H9 (cell line): ENCODE data around the gene PITHD1. TPM values are rescaled to one million over a fixed set of nuclear protein-coding genes. Genes with fewer than 3 reads are reported as not detected.

Experiments used
- DNase-seq: peaks from one replicate; pipeline ENCODE4 v3.0.0-alpha.2; 2017
- H2AFZ ChIP-seq: one replicate; pipeline ENCODE4 v1.6.1; 2013; ENCODE audit warnings: mild to moderate bottlenecking, low read length, control low read depth, moderate library complexity
- H2AK5ac ChIP-seq: 2 replicates; pipeline ENCODE4 v1.6.1; 2013; ENCODE audit warnings: low read length, control low read depth, mixed read lengths; ENCODE audit not compliant: insufficient read length
- H2BK120ac ChIP-seq: one replicate; pipeline ENCODE4 v1.6.1; 2013; ENCODE audit warnings: low read depth, mild to moderate bottlenecking, low read length, control low read depth, inconsistent platforms; ENCODE audit not compliant: poor library complexity, severe bottlenecking
- H2BK12ac ChIP-seq: 2 replicates; pipeline ENCODE4 v1.6.1; 2013; ENCODE audit warnings: low read length, control low read depth, mixed read lengths, low read depth; ENCODE audit not compliant: insufficient read length
- H2BK15ac ChIP-seq: 2 replicates; pipeline ENCODE4 v1.6.1; 2013; ENCODE audit warnings: low read depth, low read length, control low read depth
- H2BK20ac ChIP-seq: one replicate; pipeline ENCODE4 v1.6.1; 2013; ENCODE audit warnings: low read depth, mild to moderate bottlenecking, low read length, control low read depth, inconsistent platforms; ENCODE audit not compliant: poor library complexity, severe bottlenecking
- H2BK5ac ChIP-seq: 2 replicates; pipeline ENCODE4 v1.6.1; 2013; ENCODE audit warnings: low read length, control low read depth, mixed read lengths; ENCODE audit not compliant: insufficient read length
- H3K14ac ChIP-seq: 2 replicates; pipeline ENCODE4 v1.6.1; 2013; ENCODE audit warnings: low read length, control low read depth; ENCODE audit not compliant: insufficient read depth
- H3K18ac ChIP-seq: 2 replicates; pipeline ENCODE4 v1.6.1; 2013; ENCODE audit warnings: low read depth, mild to moderate bottlenecking, mixed read lengths, low read length, control low read depth; ENCODE audit not compliant: insufficient read length
- H3K23ac ChIP-seq: 2 replicates; pipeline ENCODE4 v1.6.1; 2013; ENCODE audit warnings: low read length, control low read depth, mixed read lengths, low read depth; ENCODE audit not compliant: insufficient read length
- H3K23me2 ChIP-seq: 2 replicates; pipeline ENCODE4 v1.6.1; 2013; ENCODE audit warnings: low read depth, mild to moderate bottlenecking, mixed read lengths, low read length, control low read depth; ENCODE audit not compliant: insufficient read length, poor library complexity, severe bottlenecking
- H3K27ac ChIP-seq: 2 replicates; pipeline ENCODE4 v1.5.1; 2013; ENCODE audit warnings: low read length, control low read depth, mixed read lengths, low read depth; ENCODE audit not compliant: insufficient read length
- H3K27me3 ChIP-seq: 2 replicates; pipeline ENCODE4 v1.6.1; 2013; ENCODE audit warnings: low read length, control low read depth, inconsistent platforms; ENCODE audit not compliant: insufficient read depth
- H3K4ac ChIP-seq: 2 replicates; pipeline ENCODE4 v1.6.1; 2013; ENCODE audit warnings: low read depth, mild to moderate bottlenecking, control low read depth, inconsistent platforms, low read length, moderate library complexity
- H3K4me1 ChIP-seq: 2 replicates; pipeline ENCODE4 v1.6.1; 2013; ENCODE audit warnings: low read length, control low read depth, inconsistent platforms; ENCODE audit not compliant: insufficient read depth
- H3K4me2 ChIP-seq: 2 replicates; pipeline ENCODE4 v1.6.1; 2013; ENCODE audit warnings: low read length, control low read depth, mixed read lengths; ENCODE audit not compliant: insufficient read length, insufficient read depth
- H3K56ac ChIP-seq: 2 replicates; pipeline ENCODE4 v1.6.1; 2013; ENCODE audit warnings: low read depth, mild to moderate bottlenecking, mixed read lengths, low read length, control low read depth; ENCODE audit not compliant: insufficient read length
- H3K79me1 ChIP-seq: 2 replicates; pipeline ENCODE4 v1.6.1; 2013; ENCODE audit warnings: low read depth, mild to moderate bottlenecking, moderate library complexity, low read length, control low read depth, inconsistent platforms; ENCODE audit not compliant: insufficient read depth, poor library complexity, severe bottlenecking
- H3K79me2 ChIP-seq: 2 replicates; pipeline ENCODE4 v1.6.1; 2013; ENCODE audit warnings: low read length, control low read depth, inconsistent platforms; ENCODE audit not compliant: insufficient read depth
- H3K9ac ChIP-seq: 2 replicates; pipeline ENCODE4 v1.6.1; 2013; ENCODE audit warnings: low read length, control low read depth, mixed read lengths; ENCODE audit not compliant: insufficient read length; ENCODE audit errors: extremely low read depth
- H3K9me3 ChIP-seq: one replicate; pipeline ENCODE4 v1.6.1; 2013; ENCODE audit warnings: low read depth, low read length, inconsistent platforms; ENCODE audit not compliant: control insufficient read depth
- H3T11ph ChIP-seq: one replicate; pipeline ENCODE4 v1.6.1; 2013; ENCODE audit warnings: mild to moderate bottlenecking, low read length, control low read depth, inconsistent platforms
- H4K20me1 ChIP-seq: one replicate; pipeline ENCODE4 v1.6.1; 2013; ENCODE audit not compliant: control insufficient read depth, insufficient read length, insufficient read depth
- H4K5ac ChIP-seq: 2 replicates; pipeline ENCODE4 v1.6.1; 2013; ENCODE audit warnings: low read depth, mild to moderate bottlenecking, mixed read lengths, low read length, control low read depth; ENCODE audit not compliant: insufficient read length
- H4K8ac ChIP-seq: replicated peaks from 2 replicates; pipeline ENCODE4 v1.6.1; 2013; ENCODE audit warnings: low read length, control low read depth, mixed read lengths, low read depth; ENCODE audit not compliant: insufficient read length
- H4K91ac ChIP-seq: 2 replicates; pipeline ENCODE4 v1.6.1; 2013; ENCODE audit warnings: low read depth, mild to moderate bottlenecking, moderate library complexity, mixed read lengths, low read length, control low read depth; ENCODE audit not compliant: insufficient read length
- H3K27ac Mint-ChIP-seq, 3 experiments: 2 replicates in 2 of 3; 3 replicates in 1 of 3; pipeline ENCODE4 v1.8.0; 2020 to 2021; ENCODE audit warnings: mixed read lengths in 3 of 3, mild to moderate bottlenecking in 1 of 3, moderate library complexity in 1 of 3
- H3K27me3 Mint-ChIP-seq: 2 replicates; pipeline ENCODE4 v1.8.0; 2021; ENCODE audit warnings: low read depth, mild to moderate bottlenecking, moderate library complexity, mixed read lengths
- H3K36me3 Mint-ChIP-seq, 3 experiments: 2 replicates in 2 of 3; 3 replicates in 1 of 3; pipeline ENCODE4 v1.8.0; 2020 to 2021; ENCODE audit warnings: low read depth in 3 of 3, mixed read lengths in 3 of 3; ENCODE audit not compliant: insufficient read depth in 1 of 3
- H3K4me1 Mint-ChIP-seq, 2 experiments: 2 replicates each; pipeline ENCODE4 v1.8.0; 2020; ENCODE audit warnings: mixed read lengths in 2 of 2
- H3K4me3 Mint-ChIP-seq, 2 experiments: 2 replicates in 1 of 2; 3 replicates in 1 of 2; pipeline ENCODE4 v1.8.0; 2020 to 2021; ENCODE audit warnings: mild to moderate bottlenecking in 2 of 2, mixed read lengths in 2 of 2, moderate library complexity in 1 of 2
- H3K9me3 Mint-ChIP-seq, 2 experiments: 2 replicates in 1 of 2; 3 replicates in 1 of 2; pipeline ENCODE4 v1.8.0; 2020; ENCODE audit warnings: mild to moderate bottlenecking in 2 of 2, mixed read lengths in 2 of 2, moderate library complexity in 1 of 2
- WGBS: extraction: QIAGEN DNeasy Blood & Tissue Kit; methylation state at CpG from one replicate; pipeline ENCODE4 v1.1.7; 2013; ENCODE audit warnings: missing lambda C conversion rate, low lambda C conversion rate, mixed read lengths; ENCODE audit not compliant: insufficient read length; ENCODE audit errors: extremely low coverage; 5-methylcytosine and 5-hydroxymethylcytosine counted together
- total RNA-seq: library from RNA; stranded (reverse); gene quantifications from 2 replicates; pipeline ENCODE4 v1.2.1, GENCODE V29; 2021
- TF ChIP-seq, protein P1 (sequence below): fragments of 200-600 bp; sonication (generic); conservative IDR thresholded peaks from 3 replicates; pipeline ENCODE4 v1.8.0; 2021; ENCODE audit warnings: antibody characterized with exemption, mild to moderate bottlenecking

PITHD1 gene
- total RNA-seq, 1 experiment from 2014 or later = 92.0 TPM

DNA sequence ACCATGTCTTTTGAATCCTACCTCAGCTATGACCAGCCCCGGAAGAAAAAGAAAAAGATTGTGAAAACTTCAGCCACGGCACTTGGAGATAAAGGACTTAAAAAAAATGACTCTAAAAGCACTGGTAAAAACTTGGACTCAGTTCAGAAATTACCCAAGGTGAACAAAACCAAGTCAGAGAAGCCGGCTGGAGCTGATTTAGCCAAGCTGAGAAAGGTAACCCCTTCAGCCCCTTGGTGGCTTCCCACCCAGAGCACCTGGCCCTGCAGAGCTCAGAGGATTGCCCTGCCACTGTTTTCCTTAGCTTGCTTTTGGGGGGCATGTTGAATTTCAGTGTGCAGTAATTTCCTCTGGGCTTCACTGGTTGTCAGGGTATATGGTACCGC, 26.4 kb upstream of the PITHD1 start:
- H4K5ac ChIP-seq = no peak overlapping the region
- H3K9ac ChIP-seq = no peak overlapping the region
- H3K79me2 ChIP-seq = peaks cover 12% of the 10 kb centered on the region
- no peak overlapping the region for H2BK20ac ChIP-seq
- no peaks in the 10 kb centered on the region for H4K20me1 ChIP-seq
- no peak overlapping the region for H2BK15ac ChIP-seq
- H3K4me2 ChIP-seq = no peak overlapping the region
- H3K9me3 ChIP-seq = no peaks in the 10 kb centered on the region
- no peak overlapping the region for H3K14ac ChIP-seq
- no CpG with 5 or more reads among the region's 4 CpGs for WGBS
- TF ChIP-seq, protein P1, sequence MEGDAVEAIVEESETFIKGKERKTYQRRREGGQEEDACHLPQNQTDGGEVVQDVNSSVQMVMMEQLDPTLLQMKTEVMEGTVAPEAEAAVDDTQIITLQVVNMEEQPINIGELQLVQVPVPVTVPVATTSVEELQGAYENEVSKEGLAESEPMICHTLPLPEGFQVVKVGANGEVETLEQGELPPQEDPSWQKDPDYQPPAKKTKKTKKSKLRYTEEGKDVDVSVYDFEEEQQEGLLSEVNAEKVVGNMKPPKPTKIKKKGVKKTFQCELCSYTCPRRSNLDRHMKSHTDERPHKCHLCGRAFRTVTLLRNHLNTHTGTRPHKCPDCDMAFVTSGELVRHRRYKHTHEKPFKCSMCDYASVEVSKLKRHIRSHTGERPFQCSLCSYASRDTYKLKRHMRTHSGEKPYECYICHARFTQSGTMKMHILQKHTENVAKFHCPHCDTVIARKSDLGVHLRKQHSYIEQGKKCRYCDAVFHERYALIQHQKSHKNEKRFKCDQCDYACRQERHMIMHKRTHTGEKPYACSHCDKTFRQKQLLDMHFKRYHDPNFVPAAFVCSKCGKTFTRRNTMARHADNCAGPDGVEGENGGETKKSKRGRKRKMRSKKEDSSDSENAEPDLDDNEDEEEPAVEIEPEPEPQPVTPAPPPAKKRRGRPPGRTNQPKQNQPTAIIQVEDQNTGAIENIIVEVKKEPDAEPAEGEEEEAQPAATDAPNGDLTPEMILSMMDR = no peak
- H4K8ac ChIP-seq = no peak overlapping the region
- H2BK120ac ChIP-seq = no peak overlapping the region
- no peak overlapping the region for H3K27ac Mint-ChIP-seq
- no peak overlapping the region for H3K56ac ChIP-seq
- H3K4me1 ChIP-seq = no peaks in the 10 kb centered on the region
- no peak overlapping the region for H3K23ac ChIP-seq
- no peak overlapping the region for H2AFZ ChIP-seq
- H2AK5ac ChIP-seq = no peak overlapping the region
- peaks cover 55 to 77% (median 72%) of the 10 kb centered on the region in 3 experiments; a peak in 6 of 7 replicates for H3K36me3 Mint-ChIP-seq
- no peak overlapping the region for H3T11ph ChIP-seq
- no peak overlapping the region for H2BK12ac ChIP-seq
- no peak overlapping the region for H3K27ac ChIP-seq
- no peak overlapping the region for H3K18ac ChIP-seq
- no peak overlapping the region for H4K91ac ChIP-seq
- no peaks in the 10 kb centered on the region for H3K79me1 ChIP-seq
- H3K9me3 Mint-ChIP-seq = no peaks in the 10 kb centered on the region
- no peaks in the 10 kb centered on the region for H3K27me3 ChIP-seq
- no peak overlapping the region for H2BK5ac ChIP-seq
- no peaks in the 10 kb centered on the region for H3K23me2 ChIP-seq
- H3K4me1 Mint-ChIP-seq = no peaks in the 10 kb centered on the region
- DNase-seq = no peak
- no peaks in the 10 kb centered on the region for H3K27me3 Mint-ChIP-seq
- H3K4ac ChIP-seq = no peak overlapping the region
- no peak overlapping the region for H3K4me3 Mint-ChIP-seq
